H9 (cell line): ENCODE results near the gene PRSS38. TPM values are rescaled to one million over a fixed set of nuclear protein-coding genes. Genes with fewer than 3 reads are reported as not detected.

Source experiments
- DNase-seq: peaks from one replicate; pipeline ENCODE4 v3.0.0-alpha.2; 2017
- H2AFZ ChIP-seq: one replicate; pipeline ENCODE4 v1.6.1; 2013; ENCODE audit warnings: mild to moderate bottlenecking, low read length, control low read depth, moderate library complexity
- H2AK5ac ChIP-seq: 2 replicates; pipeline ENCODE4 v1.6.1; 2013; ENCODE audit warnings: low read length, control low read depth, mixed read lengths; ENCODE audit not compliant: insufficient read length
- H2BK120ac ChIP-seq: one replicate; pipeline ENCODE4 v1.6.1; 2013; ENCODE audit warnings: low read depth, mild to moderate bottlenecking, low read length, control low read depth, inconsistent platforms; ENCODE audit not compliant: poor library complexity, severe bottlenecking
- H2BK12ac ChIP-seq: 2 replicates; pipeline ENCODE4 v1.6.1; 2013; ENCODE audit warnings: low read length, control low read depth, mixed read lengths, low read depth; ENCODE audit not compliant: insufficient read length
- H2BK15ac ChIP-seq: 2 replicates; pipeline ENCODE4 v1.6.1; 2013; ENCODE audit warnings: low read depth, low read length, control low read depth
- H2BK20ac ChIP-seq: one replicate; pipeline ENCODE4 v1.6.1; 2013; ENCODE audit warnings: low read depth, mild to moderate bottlenecking, low read length, control low read depth, inconsistent platforms; ENCODE audit not compliant: poor library complexity, severe bottlenecking
- H2BK5ac ChIP-seq: 2 replicates; pipeline ENCODE4 v1.6.1; 2013; ENCODE audit warnings: low read length, control low read depth, mixed read lengths; ENCODE audit not compliant: insufficient read length
- H3K14ac ChIP-seq: 2 replicates; pipeline ENCODE4 v1.6.1; 2013; ENCODE audit warnings: low read length, control low read depth; ENCODE audit not compliant: insufficient read depth
- H3K18ac ChIP-seq: 2 replicates; pipeline ENCODE4 v1.6.1; 2013; ENCODE audit warnings: low read depth, mild to moderate bottlenecking, mixed read lengths, low read length, control low read depth; ENCODE audit not compliant: insufficient read length
- H3K23ac ChIP-seq: 2 replicates; pipeline ENCODE4 v1.6.1; 2013; ENCODE audit warnings: low read length, control low read depth, mixed read lengths, low read depth; ENCODE audit not compliant: insufficient read length
- H3K23me2 ChIP-seq: 2 replicates; pipeline ENCODE4 v1.6.1; 2013; ENCODE audit warnings: low read depth, mild to moderate bottlenecking, mixed read lengths, low read length, control low read depth; ENCODE audit not compliant: insufficient read length, poor library complexity, severe bottlenecking
- H3K27ac ChIP-seq: 2 replicates; pipeline ENCODE4 v1.5.1; 2013; ENCODE audit warnings: low read length, control low read depth, mixed read lengths, low read depth; ENCODE audit not compliant: insufficient read length
- H3K27me3 ChIP-seq: 2 replicates; pipeline ENCODE4 v1.6.1; 2013; ENCODE audit warnings: low read length, control low read depth, inconsistent platforms; ENCODE audit not compliant: insufficient read depth
- H3K4ac ChIP-seq: 2 replicates; pipeline ENCODE4 v1.6.1; 2013; ENCODE audit warnings: low read depth, mild to moderate bottlenecking, control low read depth, inconsistent platforms, low read length, moderate library complexity
- H3K4me1 ChIP-seq: 2 replicates; pipeline ENCODE4 v1.6.1; 2013; ENCODE audit warnings: low read length, control low read depth, inconsistent platforms; ENCODE audit not compliant: insufficient read depth
- H3K4me2 ChIP-seq: 2 replicates; pipeline ENCODE4 v1.6.1; 2013; ENCODE audit warnings: low read length, control low read depth, mixed read lengths; ENCODE audit not compliant: insufficient read length, insufficient read depth
- H3K56ac ChIP-seq: 2 replicates; pipeline ENCODE4 v1.6.1; 2013; ENCODE audit warnings: low read depth, mild to moderate bottlenecking, mixed read lengths, low read length, control low read depth; ENCODE audit not compliant: insufficient read length
- H3K79me1 ChIP-seq: 2 replicates; pipeline ENCODE4 v1.6.1; 2013; ENCODE audit warnings: low read depth, mild to moderate bottlenecking, moderate library complexity, low read length, control low read depth, inconsistent platforms; ENCODE audit not compliant: insufficient read depth, poor library complexity, severe bottlenecking
- H3K79me2 ChIP-seq: 2 replicates; pipeline ENCODE4 v1.6.1; 2013; ENCODE audit warnings: low read length, control low read depth, inconsistent platforms; ENCODE audit not compliant: insufficient read depth
- H3K9ac ChIP-seq: 2 replicates; pipeline ENCODE4 v1.6.1; 2013; ENCODE audit warnings: low read length, control low read depth, mixed read lengths; ENCODE audit not compliant: insufficient read length; ENCODE audit errors: extremely low read depth
- H3K9me3 ChIP-seq: one replicate; pipeline ENCODE4 v1.6.1; 2013; ENCODE audit warnings: low read depth, low read length, inconsistent platforms; ENCODE audit not compliant: control insufficient read depth
- H3T11ph ChIP-seq: one replicate; pipeline ENCODE4 v1.6.1; 2013; ENCODE audit warnings: mild to moderate bottlenecking, low read length, control low read depth, inconsistent platforms
- H4K20me1 ChIP-seq: one replicate; pipeline ENCODE4 v1.6.1; 2013; ENCODE audit not compliant: control insufficient read depth, insufficient read length, insufficient read depth
- H4K5ac ChIP-seq: 2 replicates; pipeline ENCODE4 v1.6.1; 2013; ENCODE audit warnings: low read depth, mild to moderate bottlenecking, mixed read lengths, low read length, control low read depth; ENCODE audit not compliant: insufficient read length
- H4K8ac ChIP-seq: replicated peaks from 2 replicates; pipeline ENCODE4 v1.6.1; 2013; ENCODE audit warnings: low read length, control low read depth, mixed read lengths, low read depth; ENCODE audit not compliant: insufficient read length
- H4K91ac ChIP-seq: 2 replicates; pipeline ENCODE4 v1.6.1; 2013; ENCODE audit warnings: low read depth, mild to moderate bottlenecking, moderate library complexity, mixed read lengths, low read length, control low read depth; ENCODE audit not compliant: insufficient read length
- H3K27ac Mint-ChIP-seq, 3 experiments: 2 replicates in 2 of 3; 3 replicates in 1 of 3; pipeline ENCODE4 v1.8.0; 2020 to 2021; ENCODE audit warnings: mixed read lengths in 3 of 3, mild to moderate bottlenecking in 1 of 3, moderate library complexity in 1 of 3
- H3K27me3 Mint-ChIP-seq: 2 replicates; pipeline ENCODE4 v1.8.0; 2021; ENCODE audit warnings: low read depth, mild to moderate bottlenecking, moderate library complexity, mixed read lengths
- H3K36me3 Mint-ChIP-seq, 3 experiments: 2 replicates in 2 of 3; 3 replicates in 1 of 3; pipeline ENCODE4 v1.8.0; 2020 to 2021; ENCODE audit warnings: low read depth in 3 of 3, mixed read lengths in 3 of 3; ENCODE audit not compliant: insufficient read depth in 1 of 3
- H3K4me1 Mint-ChIP-seq, 2 experiments: 2 replicates each; pipeline ENCODE4 v1.8.0; 2020; ENCODE audit warnings: mixed read lengths in 2 of 2
- H3K4me3 Mint-ChIP-seq, 2 experiments: 2 replicates in 1 of 2; 3 replicates in 1 of 2; pipeline ENCODE4 v1.8.0; 2020 to 2021; ENCODE audit warnings: mild to moderate bottlenecking in 2 of 2, mixed read lengths in 2 of 2, moderate library complexity in 1 of 2
- H3K9me3 Mint-ChIP-seq, 2 experiments: 2 replicates in 1 of 2; 3 replicates in 1 of 2; pipeline ENCODE4 v1.8.0; 2020; ENCODE audit warnings: mild to moderate bottlenecking in 2 of 2, mixed read lengths in 2 of 2, moderate library complexity in 1 of 2
- CTCF ChIP-seq: fragments of 200-600 bp; sonication (generic); conservative IDR thresholded peaks from 3 replicates; pipeline ENCODE4 v1.8.0; 2021; ENCODE audit warnings: antibody characterized with exemption, mild to moderate bottlenecking
- WGBS: extraction: QIAGEN DNeasy Blood & Tissue Kit; methylation state at CpG from one replicate; pipeline ENCODE4 v1.1.7; 2013; ENCODE audit warnings: missing lambda C conversion rate, low lambda C conversion rate, mixed read lengths; ENCODE audit not compliant: insufficient read length; ENCODE audit errors: extremely low coverage; 5-methylcytosine and 5-hydroxymethylcytosine counted together
- total RNA-seq: library from RNA; stranded (reverse); gene quantifications from 2 replicates; pipeline ENCODE4 v1.2.1, GENCODE V29; 2021

Gene PRSS38
- total RNA-seq, 1 experiment from 2014 or later = not detected

GRCh38 chr1:227883641-227884301 lies 68.3 kb downstream of the PRSS38 start:
- H3K4me1 ChIP-seq = no peaks in the 10 kb centered on the region
- H3K27me3 Mint-ChIP-seq = peaks cover 21% of the 10 kb centered on the region
- H3K9me3 ChIP-seq = no peaks in the 10 kb centered on the region
- H3K18ac ChIP-seq = no peak overlapping the region
- H2BK5ac ChIP-seq = no peak overlapping the region
- no peak overlapping the region for H3K4me2 ChIP-seq
- no peak overlapping the region for H4K8ac ChIP-seq
- H3K23me2 ChIP-seq = no peaks in the 10 kb centered on the region
- H3K4ac ChIP-seq = no peak overlapping the region
- no peak overlapping the region for H2BK15ac ChIP-seq
- no peak overlapping the region for H2AK5ac ChIP-seq
- WGBS = no CpG with 5 or more reads among the region's 15 CpGs
- no peak overlapping the region for H3K27ac ChIP-seq
- H2AFZ ChIP-seq = no peak overlapping the region
- no peaks in the 10 kb centered on the region; a peak in 2 of 7 replicates for H3K36me3 Mint-ChIP-seq
- no peak overlapping the region for H3K14ac ChIP-seq
- H3K79me2 ChIP-seq = no peaks in the 10 kb centered on the region
- no peak overlapping the region for H3T11ph ChIP-seq
- H3K4me1 Mint-ChIP-seq = peaks cover 3 to 13% of the 10 kb centered on the region in 2 experiments
- H4K5ac ChIP-seq = no peak overlapping the region
- no peaks in the 10 kb centered on the region for H4K20me1 ChIP-seq
- H3K56ac ChIP-seq = no peak overlapping the region
- no peak overlapping the region for H2BK120ac ChIP-seq
- no peak for TF ChIP-seq CTCF
- no peak overlapping the region for H3K23ac ChIP-seq
- H2BK12ac ChIP-seq = no peak overlapping the region
- no peak overlapping the region for H2BK20ac ChIP-seq
- H3K9me3 Mint-ChIP-seq = no peaks in the 10 kb centered on the region
- H4K91ac ChIP-seq = no peak overlapping the region
- H3K27me3 ChIP-seq = no peaks in the 10 kb centered on the region
- H3K9ac ChIP-seq = no peak overlapping the region
- no peaks in the 10 kb centered on the region for H3K79me1 ChIP-seq
- DNase-seq = no peak
- H3K27ac Mint-ChIP-seq = no peak overlapping the region
- H3K4me3 Mint-ChIP-seq = no peak overlapping the region
